GM19395 (cell line): ENCODE data around the gene ACAN.
A peak's percentile ranks its signal among the peaks of the same experiment; 100 is the strongest.

Experiments
- ATAC-seq: cut with Tn5 transposase; IDR thresholded peaks from one replicate; pipeline ENCODE4 v1.9.1; 2021; ENCODE audit warnings: mild to moderate bottlenecking, moderate library complexity; ENCODE audit not compliant: unreplicated experiment

Gene ACAN

GRCh38 chr15:88900309-88900981, 97.2 kb downstream of the ACAN start:
- no peak for ATAC-seq

- ATAC-seq = no peak
Measured at GRCh38 chr15:88900982-88901418, 97.8 kb downstream of the ACAN start.

GRCh38 chr15:88901508-88902220, 98.4 kb downstream of the ACAN start:
- ATAC-seq = no peak

- no peak for ATAC-seq
Measured at GRCh38 chr15:88902221-88902835, 99.1 kb downstream of the ACAN start.

GRCh38 chr15:88902846-88903245, 99.6 kb downstream of the ACAN start:
- ATAC-seq = no peak

- peak; percentile 11 for ATAC-seq
Measured at GRCh38 chr15:88904257-88904623, 101.0 kb downstream of the ACAN start.

GRCh38 chr15:88904624-88905327, 101.5 kb downstream of the ACAN start:
- ATAC-seq = peak; percentile 86

GRCh38 chr15:88905576-88905975, 102.3 kb downstream of the ACAN start:
- ATAC-seq = no peak

GRCh38 chr15:88906130-88906529, 102.9 kb downstream of the ACAN start:
- ATAC-seq = no peak

- no peak for ATAC-seq
Measured at GRCh38 chr15:88906551-88906950, 103.3 kb downstream of the ACAN start.

GRCh38 chr15:88907111-88907510, 103.9 kb downstream of the ACAN start:
- ATAC-seq = no peak

GRCh38 chr15:88908123-88908522, 104.9 kb downstream of the ACAN start:
- ATAC-seq = no peak

- no peak for ATAC-seq
Measured at GRCh38 chr15:88908697-88909621, 105.7 kb downstream of the ACAN start.

- no peak for ATAC-seq
Measured at GRCh38 chr15:88909956-88910831, 107.0 kb downstream of the ACAN start.

- no peak for ATAC-seq
Measured at GRCh38 chr15:88911766-88912118, 108.5 kb downstream of the ACAN start.

- no peak for ATAC-seq
Measured at GRCh38 chr15:88912500-88912921, 109.3 kb downstream of the ACAN start.

GRCh38 chr15:88913017-88913849, 110.0 kb downstream of the ACAN start, which contains the start of gene MFGE8:
Gene MFGE8, minus strand, starts transcription at chr15:88913379. Its CDS starts 60 bp downstream, at chr15:88913319.
- peak; percentile 82 for ATAC-seq

- no peak for ATAC-seq
Measured at GRCh38 chr15:88913850-88914169, 110.6 kb downstream of the ACAN start.

- no peak for ATAC-seq
Measured at GRCh38 chr15:88915354-88915753, 112.1 kb downstream of the ACAN start.
